HG03066 (cell line): ENCODE results near the gene RASSF9.

Experiments used
- ATAC-seq: cut with Tn5 transposase; IDR thresholded peaks from one replicate; pipeline ENCODE4 v1.9.1; 2021; ENCODE audit warnings: low read depth; ENCODE audit not compliant: unreplicated experiment

The RASSF9 gene

GRCh38 chr12:85759091-85759490 is 77.1 kb downstream of the RASSF9 start:
- ATAC-seq, result no peak

- ATAC-seq, result no peak
Measured at GRCh38 chr12:85755760-85756159, 80.4 kb downstream of the RASSF9 start.
